Calu3 (cell line): ENCODE measurements around the gene ULK3. TPM values are rescaled to one million over a fixed set of nuclear protein-coding genes. Genes with fewer than 3 reads are reported as not detected.

Experiments used
- BruUV-seq: library from RNA; stranded (reverse); fragments of 400-500 nt; replicated peaks from 2 replicates; lab custom pipeline; 2021; lab: Mats Ljungman, UMichigan
- CTCF ChIA-PET: fragments of 300-600 bp; sonication (Branson Sonifier 250); formaldehyde crosslinking; loops from one replicate; lab custom pipeline; 2022; ENCODE audit warnings: antibody characterized with exemption; lab: Charles Lee
- DNase-seq: peaks from one replicate; pipeline ENCODE4 v3.0.0; 2022
- H3K27ac Mint-ChIP-seq: one replicate; pipeline ENCODE4 v1.8.0; 2022; ENCODE audit warnings: mixed read lengths; ENCODE audit not compliant: unreplicated experiment
- H3K27me3 Mint-ChIP-seq: one replicate; pipeline ENCODE4 v1.8.0; 2022; ENCODE audit warnings: mixed read lengths; ENCODE audit not compliant: unreplicated experiment
- H3K36me3 Mint-ChIP-seq: one replicate; pipeline ENCODE4 v1.8.0; 2022; ENCODE audit warnings: mild to moderate bottlenecking, moderate library complexity, mixed read lengths; ENCODE audit not compliant: insufficient read depth, unreplicated experiment
- H3K4me1 Mint-ChIP-seq: one replicate; pipeline ENCODE4 v1.8.0; 2022; ENCODE audit warnings: mild to moderate bottlenecking, low read depth, mixed read lengths; ENCODE audit not compliant: unreplicated experiment
- H3K4me3 Mint-ChIP-seq: one replicate; pipeline ENCODE4 v1.8.0; 2022; ENCODE audit warnings: mild to moderate bottlenecking, low read depth, moderate library complexity, mixed read lengths; ENCODE audit not compliant: unreplicated experiment
- H3K9me3 Mint-ChIP-seq: one replicate; pipeline ENCODE4 v1.8.0; 2022; ENCODE audit warnings: low read depth, mixed read lengths; ENCODE audit not compliant: unreplicated experiment
- CTCF ChIP-seq: fragments of 200-600 bp; IDR thresholded peaks from one replicate; pipeline ENCODE4 v1.8.0; 2022; ENCODE audit warnings: antibody characterized with exemption; ENCODE audit not compliant: unreplicated experiment
- intact Hi-C: fragments of 100-400 bp; cut with micrococcal nuclease; formaldehyde crosslinking; loops from one replicate; pipeline ENCODE4 v1.10.0; 2022; ENCODE audit not compliant: unreplicated experiment
- total RNA-seq: library from RNA; stranded (reverse); gene quantifications from 2 replicates; pipeline ENCODE4 v1.2.3, GENCODE V29; 2022

The ULK3 gene
- total RNA-seq, 1 experiment from 2014 or later, result 33.8 TPM

GRCh38 chr15:74816624-74817369 is 26.2 kb downstream of the ULK3 start:
- no peaks in the 10 kb centered on the region for H3K27me3 Mint-ChIP-seq
- peak overlapping the region; percentile 17 for H3K4me3 Mint-ChIP-seq
- peaks cover 16% of the 10 kb centered on the region for H3K36me3 Mint-ChIP-seq
- H3K9me3 Mint-ChIP-seq, result no peaks in the 10 kb centered on the region
- BruUV-seq, result no TSS peak
- intact Hi-C loops, result no loop called here
- H3K4me1 Mint-ChIP-seq, result peaks cover 37% of the 10 kb centered on the region
- no peak for DNase-seq
- CTCF ChIA-PET, result interaction anchor here (0.7 to 1.2 kb wide), 3 partner anchors 17 to 46 kb away, joined by 3 read pairs; no protein-coding TSS in a partner anchor
- no peak for TF ChIP-seq CTCF
- no peak overlapping the region for H3K27ac Mint-ChIP-seq

DNA sequence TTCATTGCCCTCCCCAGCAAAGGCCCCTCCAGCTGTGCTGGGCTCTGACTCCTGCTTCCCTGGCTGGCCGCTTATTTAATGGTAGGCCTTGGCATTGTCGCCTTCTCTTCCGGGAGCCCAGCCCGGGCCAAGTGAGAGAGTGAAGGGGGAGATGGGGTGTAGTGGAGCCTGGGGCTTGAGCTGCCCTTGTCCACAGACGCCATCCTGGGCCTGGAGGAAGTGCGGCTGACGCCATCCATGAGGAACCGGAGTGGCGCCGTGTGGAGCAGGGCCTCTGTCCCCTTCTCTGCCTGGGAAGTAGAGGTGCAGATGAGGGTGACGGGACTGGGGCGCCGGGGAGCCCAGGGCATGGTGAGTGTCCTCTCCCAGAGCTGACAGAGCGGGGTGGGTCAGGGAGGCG is 27.0 kb downstream of the ULK3 start:
- DNase-seq, result no peak
- H3K27me3 Mint-ChIP-seq, result no peaks in the 10 kb centered on the region
- no peak for TF ChIP-seq CTCF
- H3K4me1 Mint-ChIP-seq, result peaks cover 37% of the 10 kb centered on the region
- intact Hi-C loops, result no loop called here
- CTCF ChIA-PET, result interaction anchor here (0.6 kb wide), 1 partner anchor 290 kb away, joined by 5 read pairs; no protein-coding TSS in a partner anchor
- H3K36me3 Mint-ChIP-seq, result peaks cover 16% of the 10 kb centered on the region
- no TSS peak for BruUV-seq
- H3K4me3 Mint-ChIP-seq, result no peak overlapping the region
- no peak overlapping the region for H3K27ac Mint-ChIP-seq
- no peaks in the 10 kb centered on the region for H3K9me3 Mint-ChIP-seq

- CTCF ChIA-PET, result interaction anchor here (0.6 to 0.9 kb wide), 2 partner anchors 17 to 289 kb away, joined by 3 to 5 read pairs; no protein-coding TSS in a partner anchor
- TF ChIP-seq CTCF, result no peak
- Mint-ChIP-seq H3K27me3 (no peaks in the 10 kb centered on the region), H3K9me3 (no peaks in the 10 kb centered on the region), H3K27ac (no peak overlapping the region), H3K36me3 (peaks cover 16% of the 10 kb centered on the region), H3K4me1 (peaks cover 37% of the 10 kb centered on the region), H3K4me3 (no peak overlapping the region)
- DNase-seq, result peak; percentile 69
- intact Hi-C loops, result no loop called here
- no TSS peak for BruUV-seq
Measured at GRCh38 chr15:74815121-74815934, 27.6 kb downstream of the ULK3 start.

DNA sequence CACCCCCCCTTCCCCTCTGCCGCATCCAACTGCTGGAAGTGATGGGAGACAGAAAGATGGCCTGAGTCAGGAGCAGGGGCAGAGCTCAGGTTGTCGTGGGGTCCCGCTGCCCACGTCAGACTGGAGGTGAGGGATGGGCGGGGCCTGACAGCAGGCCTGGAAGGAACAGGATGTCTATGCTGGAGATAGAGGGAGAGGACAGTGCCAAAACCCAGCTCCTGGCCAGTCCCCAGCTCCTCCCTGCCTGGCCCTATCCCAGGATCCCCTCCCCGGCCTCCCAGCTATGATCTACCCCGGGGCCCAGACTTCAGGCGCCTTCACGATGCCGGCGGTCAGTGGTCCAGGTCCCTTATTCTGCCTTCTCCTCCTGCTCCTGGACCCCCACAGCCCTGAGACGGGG is 30.4 kb downstream of the ULK3 start, which contains the start of gene LMAN1L:
LMAN1L (plus strand) TSS at position 303 of the 400 bp plus-strand sequence; CDS start at position 323, 20 bp downstream.
- CTCF ChIA-PET, result no interaction called here
- Mint-ChIP-seq H3K4me3 (no peak within 1 kb of the TSS), H3K4me1 (peaks cover 19% of the 10 kb centered on the region), H3K9me3 (no peaks in the 10 kb centered on the region), H3K36me3 (peaks cover 4% of the 10 kb centered on the region), H3K27me3 (peaks cover 16% of the 10 kb centered on the region), H3K27ac (no peak within 1 kb of the TSS)
- intact Hi-C loops, result no loop called here
- DNase-seq, result no peak
- TF ChIP-seq CTCF, result no peak
- no TSS peak for BruUV-seq
